Measurements from ENCODE around the gene GFI1B.

The GFI1B gene

DNA sequence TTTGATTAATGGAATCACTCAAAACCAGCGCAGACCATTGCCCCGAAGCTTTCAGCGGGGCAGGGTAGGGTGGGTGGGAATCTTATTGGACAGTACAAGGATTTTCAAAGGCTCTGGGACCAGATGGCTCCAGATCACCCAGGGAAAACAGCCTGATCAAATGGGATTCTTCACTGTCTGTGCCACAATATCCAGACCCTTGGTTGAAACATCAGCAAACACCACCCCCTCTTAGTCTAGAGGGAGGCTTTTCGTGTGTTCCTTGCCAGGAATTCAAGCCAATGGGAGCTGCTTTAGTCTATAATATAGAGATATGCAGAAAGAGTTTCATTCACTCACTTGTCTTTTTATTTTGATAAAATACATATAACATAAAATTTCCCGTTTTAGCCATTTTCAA is 1.7 kb downstream of the GFI1B start:
- DNase-seq (ENCODE audit: insufficient read length, low spot score), result no peak
- TF ChIP-seq, protein P1, sequence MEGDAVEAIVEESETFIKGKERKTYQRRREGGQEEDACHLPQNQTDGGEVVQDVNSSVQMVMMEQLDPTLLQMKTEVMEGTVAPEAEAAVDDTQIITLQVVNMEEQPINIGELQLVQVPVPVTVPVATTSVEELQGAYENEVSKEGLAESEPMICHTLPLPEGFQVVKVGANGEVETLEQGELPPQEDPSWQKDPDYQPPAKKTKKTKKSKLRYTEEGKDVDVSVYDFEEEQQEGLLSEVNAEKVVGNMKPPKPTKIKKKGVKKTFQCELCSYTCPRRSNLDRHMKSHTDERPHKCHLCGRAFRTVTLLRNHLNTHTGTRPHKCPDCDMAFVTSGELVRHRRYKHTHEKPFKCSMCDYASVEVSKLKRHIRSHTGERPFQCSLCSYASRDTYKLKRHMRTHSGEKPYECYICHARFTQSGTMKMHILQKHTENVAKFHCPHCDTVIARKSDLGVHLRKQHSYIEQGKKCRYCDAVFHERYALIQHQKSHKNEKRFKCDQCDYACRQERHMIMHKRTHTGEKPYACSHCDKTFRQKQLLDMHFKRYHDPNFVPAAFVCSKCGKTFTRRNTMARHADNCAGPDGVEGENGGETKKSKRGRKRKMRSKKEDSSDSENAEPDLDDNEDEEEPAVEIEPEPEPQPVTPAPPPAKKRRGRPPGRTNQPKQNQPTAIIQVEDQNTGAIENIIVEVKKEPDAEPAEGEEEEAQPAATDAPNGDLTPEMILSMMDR (IDR thresholded peaks at IDR 0.05; ENCODE audit: insufficient read depth, missing control alignments), result no peak
- FAIRE-seq, result no peak

DNA sequence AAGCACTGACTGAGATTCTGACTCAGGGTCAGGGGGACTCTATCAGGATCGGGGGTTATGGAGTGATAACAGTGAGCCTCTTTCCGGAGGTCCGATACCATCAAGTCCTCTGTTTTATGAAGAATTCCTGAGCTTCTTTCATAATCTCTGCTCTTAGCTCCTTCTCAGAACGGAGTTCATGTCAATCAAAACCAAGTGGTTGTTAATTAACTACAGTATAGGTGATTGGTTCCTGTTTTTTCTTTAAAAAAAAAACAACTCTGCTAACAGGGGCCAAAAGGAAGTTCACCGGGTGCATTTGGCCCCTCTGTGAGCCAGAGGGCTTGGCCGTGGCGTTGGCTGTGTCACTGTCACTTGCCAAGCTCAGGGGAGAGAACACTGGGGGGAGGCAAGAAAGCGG is 4.0 kb downstream of the GFI1B start:
- TF ChIP-seq, protein P1 (IDR thresholded peaks at IDR 0.05; ENCODE audit: insufficient read depth, missing control alignments), result no peak
- DNase-seq (ENCODE audit: insufficient read length, low spot score) (no peak), FAIRE-seq (no peak)

DNA sequence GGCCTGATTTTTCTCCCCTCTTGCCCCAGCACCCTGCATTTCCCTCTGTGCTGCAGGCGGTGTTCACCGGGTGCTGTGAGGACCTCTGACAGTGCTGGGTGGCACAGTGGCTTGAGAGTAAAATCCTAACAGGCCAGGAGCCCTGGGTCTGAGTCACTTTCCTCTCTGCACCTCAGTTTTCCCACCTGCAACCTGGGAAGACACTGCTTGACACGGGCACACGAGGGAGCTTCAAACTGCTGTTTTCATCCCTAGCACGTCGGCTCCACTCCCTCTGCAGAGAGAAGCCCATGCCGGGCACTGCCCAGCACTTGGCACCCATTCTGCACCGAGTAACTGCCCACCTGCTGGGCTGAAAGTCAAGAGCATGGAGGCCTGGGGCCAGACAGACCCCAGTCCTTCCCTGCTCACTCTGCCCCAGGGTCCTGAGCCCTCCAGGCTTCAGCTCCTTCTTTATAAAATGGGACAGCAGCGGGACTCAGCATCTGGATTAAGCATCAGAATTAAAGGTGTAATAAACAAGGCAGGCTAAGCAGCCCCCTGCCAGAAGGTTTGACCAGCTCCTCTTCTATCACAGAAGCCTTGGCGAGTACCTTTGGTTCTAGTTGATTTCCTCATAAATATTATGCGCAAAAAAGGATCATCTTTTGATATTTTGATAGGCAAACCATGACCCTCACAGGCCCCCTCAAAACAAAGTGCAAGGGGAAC is 5.2 kb downstream of the GFI1B start:
- DNase-seq (ENCODE audit: insufficient read length, low spot score) (no peak), FAIRE-seq (no peak)
- TF ChIP-seq, protein P1 (IDR thresholded peaks at IDR 0.05; ENCODE audit: insufficient read depth, missing control alignments), result no peak

DNA sequence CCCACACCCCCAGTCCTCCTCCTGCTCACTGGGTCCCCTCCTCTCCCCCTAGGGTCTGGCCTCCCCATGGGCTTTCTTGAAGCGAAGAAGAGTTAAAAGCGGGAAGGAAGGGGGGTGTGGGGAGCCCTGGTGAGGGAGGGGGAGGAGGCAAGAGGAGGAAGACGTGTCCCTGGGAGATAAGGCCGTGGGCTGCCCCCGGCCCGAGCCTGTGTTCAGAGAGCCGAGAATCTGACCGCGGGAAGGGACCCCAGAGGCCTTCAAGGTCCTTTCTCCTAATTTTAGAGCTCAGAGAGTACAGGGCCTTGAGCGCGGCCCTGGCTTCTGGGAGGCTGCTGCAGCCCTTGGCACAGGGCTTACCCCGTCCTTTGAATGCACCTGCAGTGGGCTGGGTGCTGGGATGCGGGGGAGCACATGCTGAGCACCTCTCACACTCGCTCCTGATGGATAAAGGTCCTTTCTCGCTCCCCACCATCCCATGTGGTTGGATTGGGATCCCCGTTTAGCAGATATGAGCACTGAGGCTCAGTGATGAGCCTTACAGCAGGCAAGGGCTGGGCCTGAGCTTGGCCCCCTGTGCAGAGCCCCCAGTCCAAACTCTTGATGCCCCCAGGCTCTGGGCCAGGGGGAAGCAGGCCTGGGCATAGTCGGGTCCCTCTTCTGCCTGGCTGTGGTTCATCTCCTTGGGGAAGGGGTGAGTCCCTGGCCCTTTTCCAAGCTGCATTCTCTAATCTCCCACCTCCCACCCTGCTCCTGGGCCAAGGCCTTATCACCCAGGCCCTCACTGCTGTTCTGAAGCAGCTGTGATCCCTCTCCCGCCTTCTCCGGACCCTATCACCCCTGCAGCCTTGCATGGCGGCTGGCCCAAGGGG is 5.9 kb downstream of the GFI1B start:
- TF ChIP-seq, protein P1 (IDR thresholded peaks at IDR 0.05; ENCODE audit: insufficient read depth, missing control alignments), result no peak
- FAIRE-seq, result no peak
- DNase-seq (ENCODE audit: insufficient read length, low spot score), result no peak

DNA sequence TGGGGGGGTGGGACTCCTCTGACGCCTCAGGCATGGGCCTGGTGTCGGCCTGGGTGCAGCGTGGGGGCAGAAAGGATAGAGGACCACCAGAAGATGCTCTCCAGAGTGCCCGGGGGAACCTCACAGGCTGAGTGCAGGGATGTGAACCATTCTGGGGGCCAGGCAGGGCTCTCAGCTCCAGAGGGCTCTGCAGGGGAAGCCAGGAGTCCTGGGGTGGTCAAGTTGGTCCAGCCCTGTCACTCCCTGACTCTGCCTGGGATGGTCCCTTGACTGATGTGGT is 6.5 kb downstream of the GFI1B start:
- TF ChIP-seq, protein P1 (IDR thresholded peaks at IDR 0.05; ENCODE audit: insufficient read depth, missing control alignments), result no peak
- DNase-seq (ENCODE audit: insufficient read length, low spot score), result no peak
- FAIRE-seq, result no peak

DNA sequence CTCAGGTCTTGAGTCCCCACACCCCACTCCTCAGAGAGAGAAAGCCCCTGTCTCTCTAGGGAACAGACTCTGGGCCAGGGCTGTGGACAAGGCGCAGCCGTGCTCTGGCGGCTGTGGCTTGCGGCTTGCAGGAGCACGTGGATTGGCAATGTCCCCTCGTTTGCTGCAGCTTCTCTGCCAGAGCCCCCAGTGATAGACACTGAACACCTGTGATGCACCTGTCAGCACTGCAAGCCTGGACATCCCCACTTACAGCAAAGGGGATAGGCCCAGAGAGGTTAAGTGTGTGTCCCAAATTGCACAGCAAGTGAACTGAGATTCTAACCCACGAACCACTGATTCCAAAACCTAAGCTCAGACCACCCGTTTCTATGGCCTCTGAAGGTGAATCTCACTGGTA is 7.0 kb downstream of the GFI1B start:
- FAIRE-seq, result no peak
- DNase-seq (ENCODE audit: insufficient read length, low spot score), result no peak
- TF ChIP-seq, protein P1 (IDR thresholded peaks at IDR 0.05; ENCODE audit: insufficient read depth, missing control alignments), result no peak

DNA sequence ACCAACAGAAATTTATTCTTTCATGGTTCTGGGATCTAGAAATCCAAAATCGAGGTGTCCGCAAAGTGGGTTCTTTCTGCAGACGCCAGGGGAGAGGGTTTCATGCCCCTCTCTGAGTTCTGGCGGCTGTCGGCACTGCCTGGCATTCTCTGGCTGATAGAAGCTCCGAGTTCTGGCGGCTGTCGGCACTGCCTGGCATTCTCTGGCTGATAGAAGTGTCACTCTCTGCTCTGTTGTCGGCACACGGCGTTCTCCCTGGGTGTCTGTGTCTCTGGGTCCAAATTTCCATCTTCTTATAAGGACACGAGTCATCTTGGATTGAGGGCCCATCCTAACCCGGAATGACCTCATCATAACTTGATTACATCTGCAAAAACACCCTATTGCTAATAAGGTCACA is 7.6 kb downstream of the GFI1B start:
- FAIRE-seq, result no peak
- TF ChIP-seq, protein P1 (IDR thresholded peaks at IDR 0.05; ENCODE audit: insufficient read depth, missing control alignments), result no peak

More for the DNA sequence above, 7.6 kb downstream of the GFI1B start:
- no peak for DNase-seq (ENCODE audit: insufficient read length, low spot score)

Measured in D721Med (cell line).